OCI-LY3 (cell line): Measurements from ENCODE around the gene DECR2.

Experiments
- EZH2phosphoT487 ChIP-seq: fragments of 200-600 bp; shearing (Covaris generic); IDR thresholded peaks from 2 replicates; pipeline ENCODE4 v1.6.1; 2018; ENCODE audit warnings: antibody characterized with exemption, mixed run types, low read depth
- TF ChIP-seq, protein P1 (sequence below): fragments of 200-600, 300-600 bp; sonication (generic); IDR thresholded peaks from 2 replicates; pipeline ENCODE4 v1.5.1; 2014; ENCODE audit warnings: antibody characterized with exemption, low read length, low read depth

DNA sequence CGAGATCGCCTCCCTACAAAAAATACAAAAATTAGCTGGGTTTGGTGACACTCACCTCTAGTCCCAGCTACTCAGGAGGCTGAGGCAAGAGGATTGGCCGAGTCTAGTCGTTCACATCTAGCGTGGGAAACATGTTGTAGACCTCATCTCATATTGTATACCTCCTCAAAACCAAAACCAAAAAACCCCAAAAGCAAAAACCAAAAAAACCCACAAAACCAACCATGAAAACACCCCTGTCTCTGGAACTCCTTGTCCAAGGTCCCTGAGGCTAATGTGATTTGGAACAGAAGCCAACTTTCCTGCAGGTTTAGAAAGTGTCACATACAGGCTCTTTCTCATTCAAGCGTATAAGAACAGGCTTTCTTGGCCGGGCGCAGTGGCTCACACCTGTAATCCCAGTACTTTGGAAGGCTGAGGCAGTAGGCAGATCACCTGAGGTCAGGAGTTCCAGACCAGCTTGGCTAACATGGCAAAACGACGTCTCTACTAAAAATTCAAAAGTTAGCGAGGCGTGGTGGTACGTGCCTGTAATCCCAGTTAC, 52.8 kb downstream of the DECR2 start:
- TF ChIP-seq, protein P1, sequence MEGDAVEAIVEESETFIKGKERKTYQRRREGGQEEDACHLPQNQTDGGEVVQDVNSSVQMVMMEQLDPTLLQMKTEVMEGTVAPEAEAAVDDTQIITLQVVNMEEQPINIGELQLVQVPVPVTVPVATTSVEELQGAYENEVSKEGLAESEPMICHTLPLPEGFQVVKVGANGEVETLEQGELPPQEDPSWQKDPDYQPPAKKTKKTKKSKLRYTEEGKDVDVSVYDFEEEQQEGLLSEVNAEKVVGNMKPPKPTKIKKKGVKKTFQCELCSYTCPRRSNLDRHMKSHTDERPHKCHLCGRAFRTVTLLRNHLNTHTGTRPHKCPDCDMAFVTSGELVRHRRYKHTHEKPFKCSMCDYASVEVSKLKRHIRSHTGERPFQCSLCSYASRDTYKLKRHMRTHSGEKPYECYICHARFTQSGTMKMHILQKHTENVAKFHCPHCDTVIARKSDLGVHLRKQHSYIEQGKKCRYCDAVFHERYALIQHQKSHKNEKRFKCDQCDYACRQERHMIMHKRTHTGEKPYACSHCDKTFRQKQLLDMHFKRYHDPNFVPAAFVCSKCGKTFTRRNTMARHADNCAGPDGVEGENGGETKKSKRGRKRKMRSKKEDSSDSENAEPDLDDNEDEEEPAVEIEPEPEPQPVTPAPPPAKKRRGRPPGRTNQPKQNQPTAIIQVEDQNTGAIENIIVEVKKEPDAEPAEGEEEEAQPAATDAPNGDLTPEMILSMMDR, result no peak
- TF ChIP-seq EZH2phosphoT487, result no peak
